Measurements from ENCODE around the gene FBXO46. TPM values are rescaled to one million over a fixed set of nuclear protein-coding genes. Genes with fewer than 3 reads are reported as not detected.

Gene FBXO46
- total and polyA plus RNA-seq, 8 donors, result 12.6 to 19.2 (median 16.9) TPM

DNA sequence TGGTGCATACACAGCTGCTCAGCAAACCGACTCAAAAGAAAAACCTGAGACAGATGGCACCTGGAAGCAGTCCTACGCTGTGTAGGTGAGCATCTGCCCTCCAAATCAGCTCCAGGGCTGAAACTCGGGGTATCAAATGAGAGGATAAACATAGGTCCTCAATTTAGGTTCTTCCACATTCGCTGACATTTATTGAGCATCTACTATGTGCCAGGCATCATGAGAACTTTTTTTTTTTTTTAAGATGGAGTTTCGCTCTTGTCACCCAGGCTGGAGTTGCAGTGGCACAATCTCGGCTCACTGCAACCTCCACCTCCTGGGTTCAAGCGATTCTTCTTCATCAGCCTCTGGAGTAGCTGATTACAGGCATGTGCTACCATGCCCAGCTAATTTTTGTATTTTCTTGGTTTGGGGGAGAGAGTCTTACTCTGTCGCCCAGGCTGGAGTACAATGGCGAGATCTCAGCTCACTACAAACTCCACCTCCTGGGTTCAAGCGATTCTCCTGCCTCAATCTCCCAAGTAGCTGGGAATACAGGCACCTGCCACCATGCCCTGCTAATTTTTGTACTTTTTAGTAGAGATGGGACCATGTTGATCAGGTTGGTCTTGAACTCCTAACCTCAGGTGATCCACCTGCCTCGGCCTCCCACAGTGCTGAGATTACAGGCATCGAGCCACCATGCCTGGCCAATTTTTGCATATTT lies 24.8 kb downstream of the FBXO46 start:
- no peaks in the 10 kb centered on the region for H3K9me3 ChIP-seq
- TF ChIP-seq, protein P1, sequence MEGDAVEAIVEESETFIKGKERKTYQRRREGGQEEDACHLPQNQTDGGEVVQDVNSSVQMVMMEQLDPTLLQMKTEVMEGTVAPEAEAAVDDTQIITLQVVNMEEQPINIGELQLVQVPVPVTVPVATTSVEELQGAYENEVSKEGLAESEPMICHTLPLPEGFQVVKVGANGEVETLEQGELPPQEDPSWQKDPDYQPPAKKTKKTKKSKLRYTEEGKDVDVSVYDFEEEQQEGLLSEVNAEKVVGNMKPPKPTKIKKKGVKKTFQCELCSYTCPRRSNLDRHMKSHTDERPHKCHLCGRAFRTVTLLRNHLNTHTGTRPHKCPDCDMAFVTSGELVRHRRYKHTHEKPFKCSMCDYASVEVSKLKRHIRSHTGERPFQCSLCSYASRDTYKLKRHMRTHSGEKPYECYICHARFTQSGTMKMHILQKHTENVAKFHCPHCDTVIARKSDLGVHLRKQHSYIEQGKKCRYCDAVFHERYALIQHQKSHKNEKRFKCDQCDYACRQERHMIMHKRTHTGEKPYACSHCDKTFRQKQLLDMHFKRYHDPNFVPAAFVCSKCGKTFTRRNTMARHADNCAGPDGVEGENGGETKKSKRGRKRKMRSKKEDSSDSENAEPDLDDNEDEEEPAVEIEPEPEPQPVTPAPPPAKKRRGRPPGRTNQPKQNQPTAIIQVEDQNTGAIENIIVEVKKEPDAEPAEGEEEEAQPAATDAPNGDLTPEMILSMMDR (IDR thresholded peaks at IDR 0.05), result no peak

DNA sequence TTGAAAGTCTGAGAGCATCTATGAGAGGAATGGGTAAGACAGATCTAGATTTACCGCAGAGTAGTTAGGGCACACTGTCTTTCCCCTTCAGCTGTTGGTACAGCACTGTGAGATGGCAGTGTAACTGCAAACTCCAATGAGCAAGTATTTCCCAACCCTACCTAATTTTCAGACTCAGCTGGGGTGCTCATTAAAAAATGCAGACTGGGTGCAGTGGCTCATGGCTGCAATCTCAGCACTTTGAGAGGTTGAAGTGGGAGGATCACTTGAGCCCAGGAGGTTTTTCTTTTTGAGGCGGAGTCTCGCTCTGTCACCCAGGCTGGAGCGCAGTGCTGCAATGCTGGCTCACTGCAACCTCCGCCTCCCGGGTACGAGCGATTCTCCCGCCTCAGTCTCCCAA lies 25.6 kb downstream of the FBXO46 start:
- Histone ChIP-seq H3K4me1 (no peaks in the 10 kb centered on the region), H3K9me3 (no peaks in the 10 kb centered on the region), H3K27ac (no peak overlapping the region), H3K27me3 (no peaks in the 10 kb centered on the region), H3K36me3 (peaks cover 0 to 31% of the 10 kb centered on the region in 2 donors), H3K4me3 (no peak overlapping the region)
- intact Hi-C loops (cut with DNase I), result no loop called here
- ATAC-seq, result no peak
- DNase-seq, result no peak
- TF ChIP-seq, protein P1 (IDR thresholded peaks at IDR 0.05), result no peak

More for the DNA sequence above, 24.8 kb downstream of the FBXO46 start:
- ATAC-seq (no peak), DNase-seq (no peak)
- Histone ChIP-seq H3K4me1 (no peaks in the 10 kb centered on the region), H3K27ac (no peak overlapping the region), H3K36me3 (peaks cover 0 to 30% of the 10 kb centered on the region in 2 donors), H3K27me3 (no peaks in the 10 kb centered on the region), H3K4me3 (no peak overlapping the region)
- intact Hi-C loops (cut with DNase I), result no loop called here

DNA sequence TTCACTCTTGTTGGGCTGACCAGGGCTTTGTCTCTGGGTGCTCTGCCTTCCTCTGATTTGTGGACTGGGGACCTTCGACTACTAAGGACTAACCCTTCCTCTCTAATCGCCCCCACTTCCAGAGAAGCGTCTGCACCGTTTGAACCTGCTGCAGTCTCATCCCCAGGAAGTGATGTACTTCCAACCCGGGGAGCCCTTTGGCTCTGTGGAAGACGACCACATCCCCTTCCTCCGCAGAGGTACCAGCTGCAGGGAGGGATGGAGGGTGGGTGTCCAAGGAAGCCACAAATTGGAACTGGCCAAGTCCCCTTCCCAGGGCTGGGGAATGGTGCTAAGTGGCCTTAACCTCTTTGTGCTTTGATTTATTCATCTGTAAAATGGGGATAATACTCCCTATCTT lies 29.0 kb downstream of the FBXO46 start:
- intact Hi-C loops (cut with DNase I), result no loop called here

DNA sequence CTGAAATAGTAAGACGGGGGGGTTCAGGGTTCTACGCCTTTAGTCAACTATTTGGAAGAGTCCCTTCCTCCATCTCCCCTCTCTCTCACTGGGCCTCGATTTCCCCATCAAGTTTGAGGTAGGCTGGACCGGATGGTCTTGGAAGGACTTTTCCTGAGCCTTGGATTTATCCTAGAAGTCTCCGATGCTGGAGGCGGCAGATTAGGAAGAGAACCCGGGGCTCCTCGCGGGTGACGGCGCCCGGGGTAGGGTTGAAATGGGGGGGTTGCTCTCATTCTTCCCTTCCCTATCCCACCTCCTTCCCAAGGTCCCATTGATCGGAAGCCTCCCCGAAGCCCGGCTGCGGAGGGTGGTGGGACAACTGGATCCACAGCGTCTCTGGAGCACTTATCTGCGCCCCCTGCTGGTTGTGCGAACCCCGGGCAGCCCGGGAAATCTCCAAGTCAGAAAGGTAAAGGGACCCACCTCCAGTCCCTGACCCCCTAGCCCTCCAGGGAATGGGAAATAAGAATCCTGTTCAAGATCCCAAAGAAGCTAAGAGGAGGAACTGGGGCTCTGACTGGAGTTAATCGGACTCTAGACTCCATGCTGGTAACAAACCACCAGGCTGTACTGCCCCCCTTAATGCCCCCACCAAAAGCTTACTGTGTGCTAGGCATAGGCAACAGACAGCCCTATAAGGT lies 37.4 kb downstream of the FBXO46 start:
- DNase-seq, result peak in 3 of 4 donors; percentile 76 to 93 (median 77)
- Histone ChIP-seq H3K27ac (peak overlapping the region; percentile 88 to 96), H3K9me3 (no peaks in the 10 kb centered on the region), H3K36me3 (peaks cover 0 to 20% of the 10 kb centered on the region in 2 donors), H3K27me3 (no peaks in the 10 kb centered on the region), H3K4me1 (peaks cover 13 to 17% of the 10 kb centered on the region in 2 donors), H3K4me3 (peak overlapping the region; percentile 92)
- TF ChIP-seq, protein P1 (IDR thresholded peaks at IDR 0.05), result peak; percentile 83 to 86
- intact Hi-C loops (cut with DNase I), result no loop called here
- ATAC-seq, result peak; percentile 40

More for the DNA sequence above, 29.0 kb downstream of the FBXO46 start:
- Histone ChIP-seq H3K27me3 (no peaks in the 10 kb centered on the region), H3K4me1 (no peaks in the 10 kb centered on the region), H3K9me3 (no peaks in the 10 kb centered on the region), H3K4me3 (no peak overlapping the region), H3K36me3 (peaks cover 0 to 47% of the 10 kb centered on the region in 2 donors), H3K27ac (no peak overlapping the region)
- DNase-seq (no peak), ATAC-seq (no peak)
- TF ChIP-seq, protein P1 (IDR thresholded peaks at IDR 0.05), result no peak

Measured in left lung (tissue), 10 donors.